PC-9 (cell line): ENCODE results near the gene GNAQ. TPM values are rescaled to one million over a fixed set of nuclear protein-coding genes. Genes with fewer than 3 reads are reported as not detected.

Experiments used
- BruUV-seq: library from RNA; stranded (reverse); fragments of 400-500 nt; replicated peaks from 2 replicates; lab custom pipeline; 2021; lab: Mats Ljungman, UMichigan
- CTCF ChIA-PET: fragments of 300-600 bp; sonication (Branson Sonifier 250); formaldehyde crosslinking; loops from one replicate; lab custom pipeline; 2022; ENCODE audit warnings: antibody characterized with exemption; lab: Charles Lee
- POLR2A ChIA-PET: fragments of 300-600 bp; sonication (Branson Sonifier 250); formaldehyde crosslinking; loops from one replicate; lab custom pipeline; 2022; ENCODE audit warnings: antibody characterized with exemption; ENCODE audit not compliant: unreplicated experiment; lab: Charles Lee
- DNase-seq, 2 experiments: peaks; one replicate each; pipeline versions ENCODE4 v3.0.0 to v3.0.0-alpha.2; 2015 to 2022; ENCODE audit warnings: mixed read lengths in 1 of 2
- H2AFZ ChIP-seq: fragments of 200-600 bp; sonication (generic); 2 replicates; pipeline ENCODE4 v1.8.1; 2017; ENCODE audit warnings: antibody characterized with exemption
- H3F3A ChIP-seq: fragments of 200-600 bp; sonication (generic); 2 replicates; pipeline ENCODE4 v1.8.1; 2017; ENCODE audit warnings: antibody characterized with exemption, mild to moderate bottlenecking, low read depth; ENCODE audit not compliant: insufficient read depth
- H3K27ac ChIP-seq: fragments of 200-600 bp; sonication (generic); 2 replicates; pipeline ENCODE4 v1.6.1; 2016; ENCODE audit warnings: mixed run types
- H3K27me3 ChIP-seq: fragments of 200-600 bp; sonication (generic); 2 replicates; pipeline ENCODE4 v1.6.1; 2016; ENCODE audit warnings: low read depth, mixed run types; ENCODE audit not compliant: insufficient read depth
- H3K36me3 ChIP-seq: fragments of 200-600 bp; sonication (generic); 2 replicates; pipeline ENCODE4 v1.6.1; 2016; ENCODE audit warnings: low read depth, mixed run types
- H3K4me1 ChIP-seq: fragments of 200-600 bp; sonication (generic); replicated peaks from 2 replicates; pipeline ENCODE4 v1.6.1; 2016; ENCODE audit warnings: mixed run types; ENCODE audit not compliant: insufficient read depth
- H3K4me2 ChIP-seq: fragments of 200-600 bp; sonication (generic); 2 replicates; pipeline ENCODE4 v1.6.1; 2017; ENCODE audit warnings: mixed run types
- H3K4me3 ChIP-seq: fragments of 200-600 bp; sonication (generic); 2 replicates; pipeline ENCODE4 v1.6.1; 2016; ENCODE audit warnings: mixed run types
- H3K79me2 ChIP-seq: fragments of 200-600 bp; sonication (generic); 2 replicates; pipeline ENCODE4 v1.6.1; 2017; ENCODE audit warnings: low read depth, mixed run types
- H3K9me2 ChIP-seq: fragments of 200-600 bp; sonication (generic); 2 replicates; pipeline ENCODE4 v1.8.1; 2017; ENCODE audit warnings: mild to moderate bottlenecking; ENCODE audit not compliant: insufficient read depth
- H3K9me3 ChIP-seq: fragments of 200-600 bp; sonication (generic); 2 replicates; pipeline ENCODE4 v1.8.1; 2016; ENCODE audit warnings: low read depth; ENCODE audit not compliant: insufficient read depth
- H4K20me1 ChIP-seq: fragments of 200-600 bp; sonication (generic); 2 replicates; pipeline ENCODE4 v1.8.1; 2017; ENCODE audit not compliant: insufficient read depth
- CTCF ChIP-seq: fragments of 200-600 bp; sonication (generic); conservative IDR thresholded peaks from 2 replicates; pipeline ENCODE4 v1.6.1; 2017; ENCODE audit warnings: mixed run types, antibody characterized with exemption, mild to moderate bottlenecking, moderate library complexity
- EZH2 ChIP-seq: fragments of 200-600 bp; sonication (generic); IDR thresholded peaks from 2 replicates; pipeline ENCODE4 v1.8.0; 2017; ENCODE audit warnings: antibody characterized with exemption, low read depth
- intact Hi-C: fragments of 100-400 bp; cut with micrococcal nuclease; formaldehyde crosslinking; loops from one replicate; pipeline ENCODE4 v1.10.0; 2022; ENCODE audit not compliant: unreplicated experiment
- total RNA-seq: library from RNA; stranded (reverse); gene quantifications from 2 replicates; pipeline ENCODE4 v1.2.3, GENCODE V29; 2021

The GNAQ gene
- total RNA-seq, 1 experiment from 2014 or later: 51.6 TPM

DNA sequence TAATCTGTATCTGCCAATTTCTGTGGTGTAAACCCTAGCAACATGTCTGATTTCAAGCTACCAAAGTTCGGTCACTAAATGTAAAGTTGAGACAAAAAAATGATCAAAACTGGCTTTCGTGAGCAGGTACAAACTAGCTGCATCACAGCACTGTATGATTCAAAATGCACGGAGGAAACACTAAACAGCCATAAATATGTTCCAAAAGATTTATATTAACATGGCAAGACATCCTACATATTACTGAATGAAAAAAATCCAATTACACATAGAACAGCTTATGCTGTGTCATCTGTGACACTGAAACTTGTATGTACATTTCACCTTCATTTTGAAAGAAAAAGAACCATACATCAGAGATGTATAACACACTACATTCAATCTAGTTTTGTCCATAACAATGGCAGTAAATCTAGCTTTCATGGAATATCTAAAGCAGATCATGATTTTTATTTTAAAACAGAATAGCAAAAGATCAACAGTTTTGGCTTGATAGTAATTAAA lies 14.4 kb downstream of the GNAQ start:
- POLR2A ChIA-PET: no interaction called here
- Histone ChIP-seq H3K4me1 (no peaks in the 10 kb centered on the region), H2AFZ (no peak overlapping the region), H3F3A (no peaks in the 10 kb centered on the region), H3K9me2 (no peaks in the 10 kb centered on the region), H3K9me3 (no peaks in the 10 kb centered on the region), H3K27me3 (no peaks in the 10 kb centered on the region), H3K4me2 (no peak overlapping the region), H4K20me1 (peaks cover 4% of the 10 kb centered on the region), H3K4me3 (no peak overlapping the region), H3K79me2 (peaks cover 93% of the 10 kb centered on the region), H3K36me3 (no peaks in the 10 kb centered on the region), H3K27ac (no peak overlapping the region)
- no peak for DNase-seq
- CTCF ChIA-PET: no interaction called here
- TF ChIP-seq CTCF: no peak
- no peak for TF ChIP-seq EZH2
- intact Hi-C loops: no loop called here
- no TSS peak for BruUV-seq

DNA sequence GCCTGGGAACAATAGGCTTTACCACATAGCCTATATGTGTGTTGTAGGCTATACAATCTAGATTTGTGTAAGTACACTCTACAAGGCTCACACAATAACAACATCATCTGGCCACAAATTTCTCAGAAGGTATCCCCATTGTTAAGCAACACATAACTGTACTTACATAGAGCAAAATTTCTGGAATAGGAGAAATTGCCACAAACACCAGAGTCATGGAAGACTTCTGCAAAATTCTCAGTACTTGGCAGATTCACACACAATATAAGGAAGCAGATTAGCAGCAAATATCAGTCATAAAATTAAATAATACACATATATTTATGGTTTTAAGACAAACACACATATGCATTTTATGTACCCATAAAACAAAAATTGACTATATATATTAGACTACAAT lies 16.4 kb downstream of the GNAQ start:
- H3K36me3 ChIP-seq: no peaks in the 10 kb centered on the region
- H3K27ac ChIP-seq: no peak overlapping the region
- no peaks in the 10 kb centered on the region for H3K9me3 ChIP-seq
- ChIA-PET CTCF (no interaction called here), POLR2A (no interaction called here)
- no peak overlapping the region for H3K4me2 ChIP-seq
- H3K79me2 ChIP-seq: peaks cover 92% of the 10 kb centered on the region
- no peaks in the 10 kb centered on the region for H3F3A ChIP-seq
- H3K27me3 ChIP-seq: no peaks in the 10 kb centered on the region
- BruUV-seq: no TSS peak
- TF ChIP-seq EZH2 (no peak), CTCF (no peak)
- H3K9me2 ChIP-seq: no peaks in the 10 kb centered on the region
- no peak overlapping the region for H3K4me3 ChIP-seq
- H3K4me1 ChIP-seq: no peaks in the 10 kb centered on the region
- intact Hi-C loops: no loop called here
- no peak overlapping the region for H2AFZ ChIP-seq
- H4K20me1 ChIP-seq: peaks cover 4% of the 10 kb centered on the region
- DNase-seq: no peak

- Histone ChIP-seq H3K79me2 (peaks cover 92% of the 10 kb centered on the region), H3K4me2 (no peak overlapping the region), H3K36me3 (no peaks in the 10 kb centered on the region), H3K27ac (no peak overlapping the region), H3K9me2 (no peaks in the 10 kb centered on the region), H3K4me1 (no peaks in the 10 kb centered on the region), H3K9me3 (no peaks in the 10 kb centered on the region), H3K4me3 (no peak overlapping the region), H3F3A (no peaks in the 10 kb centered on the region), H2AFZ (no peak overlapping the region), H3K27me3 (no peaks in the 10 kb centered on the region), H4K20me1 (peaks cover 4% of the 10 kb centered on the region)
- CTCF ChIA-PET: no interaction called here
- BruUV-seq: no TSS peak
- DNase-seq: no peak
- TF ChIP-seq CTCF: no peak
- no peak for TF ChIP-seq EZH2
- intact Hi-C loops: no loop called here
- POLR2A ChIA-PET: interaction anchor here (0.7 kb wide), 1 partner anchor 1515 kb away, joined by 6 read pairs; no protein-coding TSS in a partner anchor
Measured at GRCh38 chr9:78014776-78015175, 16.8 kb downstream of the GNAQ start.
